GM06990 (cell line): ENCODE data around the gene LAIR2.

Experiments used
- DNase-seq: peaks from one replicate; pipeline ENCODE4 v3.0.0-alpha.2; 2011; ENCODE audit not compliant: insufficient read length; ENCODE audit errors: extremely low read depth
- H3K27me3 ChIP-seq: replicated peaks from 2 replicates; pipeline ENCODE4 v1.6.0; 2011; ENCODE audit warnings: low read length; ENCODE audit not compliant: control insufficient read depth, insufficient read depth
- H3K36me3 ChIP-seq: 2 replicates; pipeline ENCODE4 v1.5.1; 2011; ENCODE audit warnings: low read length; ENCODE audit not compliant: control insufficient read depth, insufficient read depth
- H3K4me3 ChIP-seq: replicated peaks from 2 replicates; pipeline ENCODE4 v1.5.1; 2011; ENCODE audit warnings: low read depth, mild to moderate bottlenecking, control low read depth, low read length
- CTCF ChIP-seq: IDR thresholded peaks from 2 replicates; pipeline ENCODE4 v1.5.1; 2011; ENCODE audit warnings: low read length, control low read depth, mild to moderate bottlenecking, inconsistent platforms; ENCODE audit not compliant: insufficient read depth, poor library complexity, severe bottlenecking

Gene LAIR2

GRCh38 chr19:54502518-54503048 is at the start of gene LAIR2:
LAIR2 (plus strand) TSS chr19:54502831; CDS start chr19:54502919, 88 bp downstream.
- H3K4me3 ChIP-seq, result no peak within 1 kb of the TSS
- H3K36me3 ChIP-seq, result no peaks in the 10 kb centered on the region
- DNase-seq, result no peak
- TF ChIP-seq CTCF, result no peak
- H3K27me3 ChIP-seq, result no peaks in the 10 kb centered on the region

- H3K36me3 ChIP-seq, result peaks cover 72% of the 10 kb centered on the region
- TF ChIP-seq CTCF, result no peak
- no peaks in the 10 kb centered on the region for H3K27me3 ChIP-seq
- DNase-seq, result no peak
- no peak overlapping the region for H3K4me3 ChIP-seq
These were observed 48.5 kb upstream of the LAIR2 start for GRCh38 chr19:54453921-54454780.

- no peak overlapping the region for H3K4me3 ChIP-seq
- H3K36me3 ChIP-seq, result peaks cover 77% of the 10 kb centered on the region
- H3K27me3 ChIP-seq, result no peaks in the 10 kb centered on the region
- DNase-seq, result no peak
- TF ChIP-seq CTCF, result no peak
These were observed 47.6 kb upstream of the LAIR2 start for GRCh38 chr19:54454781-54455675.

GRCh38 chr19:54455786-54456422 is 46.7 kb upstream of the LAIR2 start:
- no peak for DNase-seq
- TF ChIP-seq CTCF, result no peak
- Histone ChIP-seq H3K4me3 (no peak overlapping the region), H3K27me3 (no peaks in the 10 kb centered on the region), H3K36me3 (peaks cover 84% of the 10 kb centered on the region)
